ENCODE results near the gene PRKAA1. TPM values are rescaled to one million over a fixed set of nuclear protein-coding genes. Genes with fewer than 3 reads are reported as not detected.
A peak's percentile ranks its signal among the peaks of the same experiment; 100 is the strongest.

Gene PRKAA1
- total RNA-seq, 4 donors from 2014 or later, result 66.2 to 86.1 (median 77.9) TPM

GRCh38 chr5:40841068-40841805 is 43.1 kb upstream of the PRKAA1 start, which contains the start of gene CARD6:
Gene CARD6, plus strand, starts transcription at chr5:40841367. Its CDS starts 16 bp downstream, at chr5:40841383.
- peak within 1 kb of the TSS; percentile 46 to 86 (median 75) for H3K27ac ChIP-seq

GRCh38 chr5:40838086-40838485 is 39.9 kb upstream of the PRKAA1 start:
- Histone ChIP-seq H3K9me3 (no peaks in the 10 kb centered on the region), H3K4me3 (no peak overlapping the region), H3K27ac (no peak overlapping the region), H3K4me1 (peaks cover 0 to 33% (median 15%) of the 10 kb centered on the region in 4 donors), H3K27me3 (no peaks in the 10 kb centered on the region), H3K36me3 (peaks cover 0 to 12% (median 0%) of the 10 kb centered on the region in 3 donors)
- TF ChIP-seq POLR2A (IDR thresholded peaks at IDR 0.05) (no peak), EP300 (IDR thresholded peaks at IDR 0.05) (no peak), CTCF (IDR thresholded peaks at IDR 0.05) (no peak)
- 91 to 92% methylated on average over 6 of the region's 6 CpGs for WGBS, 2 donors
- DNase-seq (ENCODE audit: low spot score in 2 of 2), result no peak

More at GRCh38 chr5:40841068-40841805, 43.1 kb upstream of the PRKAA1 start, which contains the start of gene CARD6:
- DNase-seq (ENCODE audit: low spot score in 2 of 2), result peak in 1 of 2 donors; percentile 19
- H3K4me3 ChIP-seq, result peak within 1 kb of the TSS; percentile 24 to 50 (median 37)
- TF ChIP-seq POLR2A (IDR thresholded peaks at IDR 0.05) (no peak), EP300 (IDR thresholded peaks at IDR 0.05) (peak in 1 of 2 donors; percentile 38), CTCF (IDR thresholded peaks at IDR 0.05) (no peak)
- no peaks in the 10 kb centered on the region for H3K9me3 ChIP-seq
- 25 to 27% methylated on average over 9 of the region's 9 CpGs for WGBS, 2 donors
- no peaks in the 10 kb centered on the region for H3K27me3 ChIP-seq
- H3K4me1 ChIP-seq, result peaks cover 0 to 32% (median 4%) of the 10 kb centered on the region in 4 donors
- H3K36me3 ChIP-seq, result peaks cover 0 to 15% (median 0%) of the 10 kb centered on the region in 3 donors

DNA sequence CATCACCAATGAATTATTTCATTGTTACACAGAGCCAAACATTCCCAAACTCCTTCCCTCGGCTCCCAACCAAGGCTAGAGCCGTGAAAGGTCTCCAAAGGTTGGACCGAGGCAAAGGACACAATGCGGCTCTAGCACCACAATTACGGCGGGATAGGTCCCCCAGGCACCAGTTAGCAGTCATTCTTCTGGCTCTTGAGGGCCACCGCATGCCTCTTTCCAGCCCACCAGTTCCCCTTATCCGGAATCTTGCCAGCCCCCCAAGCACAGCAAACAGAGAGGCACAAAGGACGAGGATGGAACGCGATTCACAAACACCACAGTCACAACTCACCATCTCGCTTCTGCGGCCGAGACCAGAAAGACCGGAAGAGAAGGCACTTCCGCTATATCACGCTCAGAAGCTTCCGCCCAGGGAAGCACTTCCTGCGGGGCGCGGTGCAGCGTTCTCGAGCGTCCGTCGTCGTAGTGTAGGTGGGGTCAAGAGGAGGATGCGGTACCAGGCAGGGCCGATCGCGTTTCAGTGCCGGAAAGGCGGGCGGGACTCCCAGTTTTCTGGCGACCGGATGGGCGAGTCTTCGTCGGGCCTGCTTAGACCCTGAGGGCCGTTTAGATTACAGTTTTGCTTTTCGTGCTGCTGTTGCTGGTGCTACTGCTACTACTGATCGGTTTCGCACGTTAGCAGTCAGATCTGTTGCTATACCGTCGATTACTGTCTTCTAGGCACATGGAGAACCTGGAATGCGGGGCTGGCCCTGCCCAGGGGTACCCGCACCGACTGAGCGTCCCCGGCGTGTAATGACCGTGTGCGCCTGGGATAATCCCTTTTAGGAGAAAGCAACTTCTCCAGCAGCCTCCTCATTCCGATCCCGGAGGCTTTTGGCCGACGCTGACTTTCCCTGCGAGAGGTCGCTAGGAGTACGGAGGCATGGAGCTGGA is 36.9 kb upstream of the PRKAA1 start, which contains the start of gene RPL37:
RPL37 (minus strand) TSS at position 374 of the 939 bp plus-strand sequence; CDS start at position 337, 37 bp downstream.
- WGBS, 2 donors, result 2 to 5% methylated on average over 45 to 55 of the region's 61 CpGs
- TF ChIP-seq POLR2A (IDR thresholded peaks at IDR 0.05) (peak; percentile 69 to 78), EP300 (IDR thresholded peaks at IDR 0.05) (peak in 1 of 2 donors; percentile 99), CTCF (IDR thresholded peaks at IDR 0.05) (peak in 1 of 5 experiments; percentile 45)
- peaks cover 0 to 40% (median 11%) of the 10 kb centered on the region in 3 donors for H3K36me3 ChIP-seq
- H3K27ac ChIP-seq, result peak within 1 kb of the TSS; percentile 84 to 99 (median 96)
- H3K4me1 ChIP-seq, result peaks cover 0 to 32% (median 13%) of the 10 kb centered on the region in 4 donors
- peak within 1 kb of the TSS; percentile 51 to 79 (median 56) for H3K4me3 ChIP-seq
- H3K27me3 ChIP-seq, result no peaks in the 10 kb centered on the region
- peak; percentile 88 to 89 for DNase-seq (ENCODE audit: low spot score in 2 of 2)
- no peaks in the 10 kb centered on the region for H3K9me3 ChIP-seq

- Histone ChIP-seq H3K27me3 (no peaks in the 10 kb centered on the region), H3K4me1 (peaks cover 0 to 32% (median 13%) of the 10 kb centered on the region in 4 donors), H3K4me3 (peak overlapping the region; percentile 51 to 79 (median 56)), H3K9me3 (no peaks in the 10 kb centered on the region), H3K27ac (peak overlapping the region; percentile 84 to 99 (median 96)), H3K36me3 (peaks cover 0 to 47% (median 18%) of the 10 kb centered on the region in 3 donors)
- peak in 1 of 2 donors; percentile 9 for DNase-seq (ENCODE audit: low spot score in 2 of 2)
- 1% methylated on average over 21 of the region's 21 CpGs for WGBS, 2 donors
- no peak for TF ChIP-seq POLR2A (IDR thresholded peaks at IDR 0.05)
- TF ChIP-seq CTCF (IDR thresholded peaks at IDR 0.05), result no peak
- TF ChIP-seq EP300 (IDR thresholded peaks at IDR 0.05), result no peak
Measured at GRCh38 chr5:40834391-40834848, 36.2 kb upstream of the PRKAA1 start.

Measured in tibial nerve (tissue), 4 donors.